CD14-positive monocyte (primary cell): ENCODE measurements around the gene MARCHF3. TPM values are rescaled to one million over a fixed set of nuclear protein-coding genes. Genes with fewer than 3 reads are reported as not detected.

Experiments
- DNase-seq, 3 donors: peaks; one replicate each; pipeline ENCODE4 v3.0.0-alpha.2; 2011 to 2022
- H2AFZ ChIP-seq: 2 replicates; pipeline ENCODE4 v1.6.0; 2012; ENCODE audit warnings: mild to moderate bottlenecking, low read depth, low read length, inconsistent platforms; ENCODE audit not compliant: insufficient read depth, poor library complexity, severe bottlenecking
- H3K27ac ChIP-seq, 2 donors: 1 replicate in 1 of 2; 2 replicates in 1 of 2; pipeline ENCODE4 v1.5.1; 2012 to 2013; ENCODE audit warnings: low read length in 2 of 2, control low read depth in 1 of 2, inconsistent platforms in 1 of 2, low read depth in 1 of 2, mild to moderate bottlenecking in 1 of 2
- H3K27me3 ChIP-seq, 2 donors: one replicate each; pipeline versions ENCODE4 v1.6.0 to v1.6.1; 2011 to 2013; ENCODE audit warnings: low read length in 2 of 2; ENCODE audit not compliant: control insufficient read depth in 2 of 2, insufficient read depth in 2 of 2
- H3K36me3 ChIP-seq, 2 donors: replicated peaks in 1 of 2; 1 replicate in 1 of 2; 2 replicates in 1 of 2; pipeline versions ENCODE4 v1.5.1 to v1.6.1; 2012 to 2013; ENCODE audit warnings: low read length in 2 of 2, control low read depth in 1 of 2, inconsistent platforms in 1 of 2, mild to moderate bottlenecking in 1 of 2; ENCODE audit not compliant: insufficient read depth in 2 of 2, control insufficient read depth in 1 of 2
- H3K4me1 ChIP-seq, 2 donors: 1 replicate in 1 of 2; 2 replicates in 1 of 2; pipeline versions ENCODE4 v1.5.1 to v1.6.1; 2012 to 2013; ENCODE audit warnings: low read length in 2 of 2, control low read depth in 1 of 2, inconsistent platforms in 1 of 2, mild to moderate bottlenecking in 1 of 2, moderate library complexity in 1 of 2; ENCODE audit not compliant: insufficient read depth in 2 of 2, control insufficient read depth in 1 of 2
- H3K4me2 ChIP-seq: replicated peaks from 2 replicates; pipeline ENCODE3; 2012; ENCODE audit warnings: low read length, moderate library complexity, mild to moderate bottlenecking; ENCODE audit not compliant: poor library complexity, severe bottlenecking; ENCODE audit errors: extremely low read depth
- H3K4me3 ChIP-seq, 3 experiments: fragments of 200-600 bp in 1 of 3; sonication (generic) in 1 of 3; replicated peaks in 1 of 3; 1 replicate in 2 of 3; 2 replicates in 1 of 3; pipeline ENCODE4 v1.5.1; 2011 to 2013; ENCODE audit warnings: low read length in 3 of 3, mild to moderate bottlenecking in 3 of 3, control low read depth in 2 of 3, low read depth in 2 of 3, inconsistent platforms in 1 of 3, moderate library complexity in 1 of 3
- H3K79me2 ChIP-seq: 2 replicates; pipeline ENCODE4 v1.6.0; 2012; ENCODE audit warnings: mild to moderate bottlenecking, control low read depth, inconsistent platforms, low read length, moderate library complexity; ENCODE audit not compliant: insufficient read depth
- H3K9ac ChIP-seq: 2 replicates; pipeline ENCODE4 v1.6.0; 2017; ENCODE audit warnings: low read length, mild to moderate bottlenecking; ENCODE audit not compliant: insufficient read depth, poor library complexity, severe bottlenecking
- H3K9me3 ChIP-seq, 2 donors: replicated peaks in 1 of 2; 1 replicate in 1 of 2; 2 replicates in 1 of 2; pipeline versions ENCODE4 v1.5.1 to v1.6.1; 2012 to 2013; ENCODE audit warnings: low read length in 2 of 2, control low read depth in 1 of 2; ENCODE audit not compliant: control insufficient read depth in 1 of 2, insufficient read depth in 1 of 2
- H4K20me1 ChIP-seq: 2 replicates; pipeline ENCODE4 v1.6.0; 2012; ENCODE audit warnings: mild to moderate bottlenecking, low read length, control low read depth, moderate library complexity; ENCODE audit not compliant: insufficient read depth
- H3K27ac Mint-ChIP-seq, 7 donors: one replicate each; pipeline ENCODE4 v1.8.0; 2020; ENCODE audit warnings: mild to moderate bottlenecking in 7 of 7, mixed read lengths in 7 of 7, moderate library complexity in 6 of 7, inconsistent platforms in 2 of 7
- H3K27me3 Mint-ChIP-seq, 3 donors: one replicate each; pipeline ENCODE4 v1.8.0; 2021 to 2022; ENCODE audit warnings: low read depth in 3 of 3, mild to moderate bottlenecking in 3 of 3, mixed read lengths in 3 of 3, moderate library complexity in 3 of 3, inconsistent platforms in 1 of 3
- H3K36me3 Mint-ChIP-seq, 2 donors: one replicate each; pipeline ENCODE4 v1.8.0; 2020; ENCODE audit warnings: mixed read lengths in 2 of 2, inconsistent platforms in 1 of 2, mild to moderate bottlenecking in 1 of 2
- H3K4me1 Mint-ChIP-seq: one replicate; pipeline ENCODE4 v1.8.0; 2020; ENCODE audit warnings: mild to moderate bottlenecking, mixed read lengths
- H3K4me3 Mint-ChIP-seq, 2 donors: one replicate each; pipeline ENCODE4 v1.8.0; 2020; ENCODE audit warnings: mild to moderate bottlenecking in 2 of 2, mixed read lengths in 2 of 2, moderate library complexity in 1 of 2
- H3K9me3 Mint-ChIP-seq, 7 donors: one replicate each; pipeline ENCODE4 v1.8.0; 2020 to 2022; ENCODE audit warnings: mixed read lengths in 7 of 7, mild to moderate bottlenecking in 6 of 7, moderate library complexity in 6 of 7, inconsistent platforms in 2 of 7
- WGBS: methylation state at CpG from one replicate; pipeline ENCODE4 v1.1.5; 2013; ENCODE audit warnings: missing lambda C conversion rate; ENCODE audit not compliant: insufficient coverage; 5-methylcytosine and 5-hydroxymethylcytosine counted together
- intact Hi-C, 2 donors: fragments of 100-400 bp; cut with micrococcal nuclease; formaldehyde crosslinking; loops; one replicate each; pipeline versions ENCODE4 v1.15.0 to v1.15.1; 2023
- polyA plus RNA-seq, 3 donors: library from polyadenylated mRNA; depleted of rRNA in 1 of 3; unstranded in 2 of 3; stranded (reverse) in 1 of 3; fragments of 300-500 nt in 2 of 3; fragments of >200 nt in 1 of 3; fragmentation: Illumina TruSeq in 2 of 3; gene quantifications; 1 replicate in 2 of 3; 2 replicates in 1 of 3; pipeline ENCODE4 v1.2.3, GENCODE V29; 2012 to 2021
- TF ChIP-seq, protein P1 (sequence below): fragments of 200-600 bp; IDR thresholded peaks from one replicate; pipeline ENCODE4 v1.8.0; 2022; ENCODE audit warnings: antibody characterized with exemption, mild to moderate bottlenecking

Gene MARCHF3
- polyA plus RNA-seq, 3 donors, result 0.88 to 1.6 (median 0.96) TPM

DNA sequence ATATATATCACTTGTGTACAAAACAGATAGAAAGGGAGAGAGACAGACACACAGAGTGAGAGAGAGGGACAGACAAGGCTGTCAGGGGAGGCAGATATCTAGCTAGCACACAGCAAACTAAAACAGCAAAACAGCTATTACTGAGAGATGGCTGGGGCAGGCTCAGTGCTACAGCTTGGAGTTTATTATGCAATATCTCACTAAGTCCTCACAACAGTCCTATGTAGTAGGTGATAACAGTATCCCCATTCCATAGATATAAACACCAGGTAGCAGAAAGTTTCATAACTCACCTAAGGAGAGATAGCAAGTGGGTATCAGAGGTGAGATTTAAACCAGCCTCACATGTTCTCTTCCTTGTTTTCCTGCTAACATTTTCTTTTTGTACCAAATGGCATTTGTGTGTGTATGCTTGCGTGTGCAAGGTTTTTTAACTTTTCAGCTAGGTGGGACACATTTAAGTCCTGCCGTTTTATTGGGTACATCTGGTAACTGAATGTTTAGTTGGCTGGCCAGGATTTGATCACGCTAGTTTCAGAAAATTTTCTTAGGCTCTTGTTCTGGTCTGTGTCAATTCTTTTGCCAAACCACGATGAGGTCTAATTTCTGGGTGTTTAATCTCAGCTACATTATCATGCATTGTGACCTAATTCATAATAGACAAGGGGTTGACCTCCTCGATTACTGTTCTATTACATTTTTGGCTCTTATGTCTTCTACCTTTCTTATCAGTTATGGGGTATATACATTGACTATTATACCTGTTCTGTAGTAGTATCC, 148.3 kb downstream of the MARCHF3 start:
- TF ChIP-seq, protein P1, sequence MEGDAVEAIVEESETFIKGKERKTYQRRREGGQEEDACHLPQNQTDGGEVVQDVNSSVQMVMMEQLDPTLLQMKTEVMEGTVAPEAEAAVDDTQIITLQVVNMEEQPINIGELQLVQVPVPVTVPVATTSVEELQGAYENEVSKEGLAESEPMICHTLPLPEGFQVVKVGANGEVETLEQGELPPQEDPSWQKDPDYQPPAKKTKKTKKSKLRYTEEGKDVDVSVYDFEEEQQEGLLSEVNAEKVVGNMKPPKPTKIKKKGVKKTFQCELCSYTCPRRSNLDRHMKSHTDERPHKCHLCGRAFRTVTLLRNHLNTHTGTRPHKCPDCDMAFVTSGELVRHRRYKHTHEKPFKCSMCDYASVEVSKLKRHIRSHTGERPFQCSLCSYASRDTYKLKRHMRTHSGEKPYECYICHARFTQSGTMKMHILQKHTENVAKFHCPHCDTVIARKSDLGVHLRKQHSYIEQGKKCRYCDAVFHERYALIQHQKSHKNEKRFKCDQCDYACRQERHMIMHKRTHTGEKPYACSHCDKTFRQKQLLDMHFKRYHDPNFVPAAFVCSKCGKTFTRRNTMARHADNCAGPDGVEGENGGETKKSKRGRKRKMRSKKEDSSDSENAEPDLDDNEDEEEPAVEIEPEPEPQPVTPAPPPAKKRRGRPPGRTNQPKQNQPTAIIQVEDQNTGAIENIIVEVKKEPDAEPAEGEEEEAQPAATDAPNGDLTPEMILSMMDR, result no peak
- no peak for DNase-seq
- Mint-ChIP-seq H3K4me3 (no peak overlapping the region), H3K9me3 (no peaks in the 10 kb centered on the region), H3K36me3 (peaks cover 12 to 31% of the 10 kb centered on the region in 2 donors), H3K27ac (no peak overlapping the region), H3K27me3 (no peaks in the 10 kb centered on the region), H3K4me1 (no peaks in the 10 kb centered on the region)
- Histone ChIP-seq H3K9me3 (no peaks in the 10 kb centered on the region), H4K20me1 (no peaks in the 10 kb centered on the region), H3K4me3 (no peak overlapping the region), H3K36me3 (no peaks in the 10 kb centered on the region), H3K4me2 (no peak overlapping the region), H3K27ac (no peak overlapping the region), H3K27me3 (no peaks in the 10 kb centered on the region), H3K9ac (no peak overlapping the region), H2AFZ (no peak overlapping the region), H3K4me1 (no peaks in the 10 kb centered on the region), H3K79me2 (no peaks in the 10 kb centered on the region)
- 100% methylated on average over 3 of the region's 5 CpGs for WGBS
- intact Hi-C loops, result no loop called here

DNA sequence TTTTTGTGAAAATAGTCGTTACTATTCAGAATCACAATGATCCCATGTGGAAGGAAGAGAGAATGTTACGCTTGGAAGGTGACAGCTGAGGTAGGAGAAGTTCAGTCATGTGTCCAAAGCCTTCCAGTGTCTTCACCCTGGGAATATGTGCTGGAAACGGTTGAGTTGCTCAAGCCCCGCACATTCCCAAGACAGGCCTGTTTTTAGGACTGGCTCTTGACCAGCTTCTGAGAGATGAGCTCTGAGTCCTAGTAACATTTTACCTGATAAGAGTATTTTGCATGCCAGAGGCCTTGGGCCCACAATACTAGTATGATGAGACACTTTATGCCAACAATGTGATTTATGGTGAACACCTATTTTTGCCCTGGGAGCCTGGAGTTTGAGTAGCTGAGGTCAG, 151.7 kb downstream of the MARCHF3 start:
- intact Hi-C loops, result no loop called here

More for the DNA sequence above, 151.7 kb downstream of the MARCHF3 start:
- H3K36me3 ChIP-seq, result no peaks in the 10 kb centered on the region
- H3K27me3 ChIP-seq, result no peaks in the 10 kb centered on the region
- Mint-ChIP-seq H3K4me1 (no peaks in the 10 kb centered on the region), H3K27me3 (peaks cover 0 to 2% (median 0%) of the 10 kb centered on the region in 3 donors), H3K36me3 (peaks cover 9 to 34% of the 10 kb centered on the region in 2 donors), H3K9me3 (no peaks in the 10 kb centered on the region), H3K4me3 (no peak overlapping the region), H3K27ac (no peak overlapping the region)
- TF ChIP-seq, protein P1, result no peak
- H3K9ac ChIP-seq, result no peak overlapping the region
- no peak overlapping the region for H3K4me3 ChIP-seq
- H4K20me1 ChIP-seq, result no peaks in the 10 kb centered on the region
- 100% methylated on average over 1 of the region's 4 CpGs for WGBS
- no peak overlapping the region for H3K27ac ChIP-seq
- no peaks in the 10 kb centered on the region for H3K79me2 ChIP-seq
- no peak overlapping the region for H3K4me2 ChIP-seq
- no peaks in the 10 kb centered on the region for H3K4me1 ChIP-seq
- DNase-seq, result no peak
- H2AFZ ChIP-seq, result no peak overlapping the region
- no peaks in the 10 kb centered on the region for H3K9me3 ChIP-seq
